H54 (cell line): Measurements from ENCODE around the gene GSG1L2.

Experiments
- DNase-seq: peaks from one replicate; pipeline ENCODE4 v3.0.0; 2011; ENCODE audit warnings: low spot score, mixed read lengths; ENCODE audit not compliant: insufficient read length
- FAIRE-seq: peaks from 3 replicates; lab custom pipeline; 2011; peaks lifted over from hg19 to GRCh38; lab: Jason Lieb, UNC
- POLR2A ChIP-seq: IDR thresholded peaks from 2 replicates; pipeline ENCODE4 v1.6.1; 2011; ENCODE audit warnings: low read depth, mild to moderate bottlenecking, low read length

The GSG1L2 gene

DNA sequence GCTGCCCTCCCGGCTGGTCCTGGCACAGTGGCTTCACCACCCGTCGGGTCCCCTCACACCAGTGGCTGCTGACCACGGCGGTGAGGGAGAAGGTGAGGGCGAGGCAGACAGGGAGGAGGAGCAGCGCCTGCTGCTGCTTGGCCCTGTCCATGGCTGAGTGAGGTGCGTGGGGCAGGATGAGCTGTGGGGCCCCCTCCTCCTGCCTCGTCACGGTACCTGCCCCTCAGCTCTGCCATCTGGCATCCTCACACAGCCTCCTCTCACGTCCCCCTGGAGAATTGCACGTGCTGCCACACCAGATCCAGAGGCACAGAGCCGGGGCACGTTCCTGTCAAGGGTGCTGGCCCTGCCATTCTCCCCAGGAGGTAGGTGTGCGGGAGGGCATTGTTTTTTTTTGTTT, at the start of gene GSG1L2:
GSG1L2 (minus strand) TSS at position 159 of the 400 bp plus-strand sequence; CDS start at position 151, 8 bp downstream.
- no peak for FAIRE-seq
- no peak for DNase-seq

DNA sequence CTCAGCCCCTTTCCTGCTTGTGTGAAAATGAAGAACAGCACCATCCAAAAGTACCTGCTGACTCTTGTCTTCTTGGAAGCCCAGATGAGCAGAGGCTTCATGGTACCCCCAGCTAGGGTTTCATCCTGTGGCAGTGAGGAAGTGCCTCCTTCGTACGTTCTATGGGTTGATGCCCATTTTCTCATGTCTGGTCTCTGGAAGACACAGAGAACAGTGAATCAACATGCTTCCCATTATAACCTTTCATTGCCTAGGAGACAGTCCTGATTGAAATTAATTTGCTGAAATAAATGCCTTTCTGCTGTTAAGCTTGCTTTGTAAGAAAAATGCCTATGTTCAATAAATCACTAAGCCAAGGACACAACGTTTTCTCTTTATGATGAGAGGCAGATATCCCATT, 46.7 kb upstream of the GSG1L2 start:
- DNase-seq (no peak), FAIRE-seq (no peak)
- TF ChIP-seq POLR2A: no peak

More for the DNA sequence above, at the start of gene GSG1L2:
- TF ChIP-seq POLR2A: no peak

DNA sequence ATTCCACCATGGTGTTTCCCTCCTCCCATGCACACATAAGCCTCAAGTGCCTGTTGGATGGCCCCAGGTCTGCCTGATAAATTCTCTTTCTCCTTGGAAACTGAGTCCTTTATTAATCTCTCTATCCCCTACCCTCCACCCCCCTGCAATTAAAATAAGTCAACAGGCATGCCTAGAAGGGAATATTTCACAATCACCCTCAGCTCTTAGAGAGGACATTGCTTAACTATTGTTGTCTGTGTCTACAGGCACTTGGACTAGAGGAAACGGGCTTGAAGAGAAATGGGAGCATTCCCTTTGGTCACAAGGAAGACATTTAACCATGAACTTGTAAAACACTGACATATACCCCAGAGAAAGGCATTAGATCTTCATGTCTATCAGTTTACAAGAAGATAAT, 43.7 kb upstream of the GSG1L2 start:
- TF ChIP-seq POLR2A: no peak
- FAIRE-seq (no peak), DNase-seq (no peak)

DNA sequence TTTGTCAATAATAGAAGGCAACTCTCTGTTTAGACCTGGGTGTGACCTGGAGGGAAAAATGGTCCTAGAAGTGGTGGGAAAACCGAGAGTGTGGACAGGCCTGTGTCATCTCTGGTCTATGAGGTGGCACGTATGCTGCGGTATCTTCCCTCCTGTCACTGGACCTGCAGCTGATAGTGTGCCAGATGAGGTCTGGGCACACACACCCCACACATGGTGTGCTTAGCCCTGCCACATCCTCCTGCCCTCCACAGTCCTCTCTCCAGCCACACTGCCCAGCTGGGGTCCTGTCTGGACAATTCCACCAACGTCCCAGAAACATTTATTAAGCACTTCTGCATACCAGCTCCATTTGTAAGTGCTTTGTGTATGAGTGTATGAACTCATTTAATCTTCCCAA, 41.1 kb upstream of the GSG1L2 start:
- TF ChIP-seq POLR2A: no peak
- DNase-seq (no peak), FAIRE-seq (no peak)

DNA sequence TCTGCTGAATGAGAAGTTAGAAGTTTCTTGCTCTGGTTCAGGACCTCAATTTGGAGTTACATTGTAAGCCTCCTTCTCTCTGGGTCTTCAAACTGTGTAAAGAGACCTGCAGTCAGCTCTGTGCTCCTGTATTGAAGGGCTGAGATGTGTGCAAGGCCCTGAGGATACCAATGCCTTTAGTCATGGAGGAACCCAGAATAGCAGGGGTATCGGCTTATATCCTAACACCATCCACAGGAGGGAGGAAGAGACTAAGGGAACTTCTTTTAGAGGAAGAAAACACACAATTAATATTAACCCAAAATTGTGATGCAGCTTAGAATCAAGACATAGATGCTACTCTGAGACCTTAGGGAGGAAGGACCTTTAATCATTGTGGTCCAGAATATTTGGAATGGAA, 40.3 kb upstream of the GSG1L2 start:
- DNase-seq (no peak), FAIRE-seq (no peak)

DNA sequence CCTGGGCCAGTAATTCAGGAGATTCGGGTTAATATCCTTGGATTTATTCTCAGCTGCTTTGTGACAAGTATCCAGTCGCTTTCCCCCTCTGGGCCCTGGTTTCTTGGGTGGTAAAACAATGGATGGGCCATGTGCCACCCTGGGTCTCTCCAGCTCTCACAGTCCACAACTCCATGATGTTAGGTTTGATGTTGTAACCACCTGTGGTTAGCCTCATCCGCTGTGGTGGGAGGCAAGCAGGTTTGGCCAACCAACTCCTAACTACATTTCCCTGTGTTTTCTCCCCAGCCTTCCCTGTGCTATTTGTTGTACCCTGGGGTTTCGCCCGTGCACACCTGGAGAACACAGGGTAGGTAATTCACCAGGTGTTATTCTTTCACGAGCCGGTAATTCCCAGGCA, 39.0 kb upstream of the GSG1L2 start:
- DNase-seq (no peak), FAIRE-seq (no peak)
- TF ChIP-seq POLR2A: no peak

More for the DNA sequence above, 40.3 kb upstream of the GSG1L2 start:
- no peak for TF ChIP-seq POLR2A

DNA sequence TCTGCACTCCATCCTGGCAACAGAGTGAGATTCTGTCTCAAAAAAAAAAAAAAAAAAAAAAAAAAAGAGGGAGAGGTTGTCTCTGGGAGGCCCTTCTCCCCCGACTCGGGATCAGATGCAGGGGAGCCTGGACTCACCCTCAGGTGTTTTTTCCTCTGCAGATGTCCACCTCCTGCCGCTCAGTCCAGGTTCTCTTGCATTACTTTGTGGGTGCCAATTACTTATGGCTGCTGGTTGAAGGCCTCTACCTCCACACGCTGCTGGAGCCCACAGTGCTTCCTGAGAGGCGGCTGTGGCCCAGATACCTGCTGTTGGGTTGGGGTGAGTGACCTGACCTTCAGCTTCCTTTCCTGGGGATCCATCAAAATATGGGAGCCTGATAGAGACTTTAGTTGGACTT, 37.9 kb upstream of the GSG1L2 start:
- DNase-seq (no peak), FAIRE-seq (no peak)
- TF ChIP-seq POLR2A: no peak

DNA sequence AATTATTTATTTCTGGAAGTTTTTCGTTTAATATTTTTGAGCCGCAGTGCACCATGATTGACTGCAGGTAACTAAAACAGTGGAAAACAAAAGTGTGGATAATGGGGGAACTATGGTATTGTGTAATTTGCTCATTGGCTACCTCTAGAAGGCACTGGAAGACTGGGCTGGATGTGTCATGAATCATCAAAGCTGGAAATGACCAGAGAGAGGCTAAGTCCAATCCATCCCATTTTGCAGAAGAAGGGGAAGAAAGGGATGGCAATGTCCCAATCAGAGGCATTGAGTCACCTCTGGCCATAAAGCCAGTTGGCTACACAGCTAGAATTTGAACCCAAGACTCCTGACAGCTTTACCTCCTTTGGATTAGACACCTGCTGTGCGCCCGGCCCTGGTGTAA, 33.2 kb upstream of the GSG1L2 start:
- FAIRE-seq: no peak
- no peak for TF ChIP-seq POLR2A
- no peak for DNase-seq

DNA sequence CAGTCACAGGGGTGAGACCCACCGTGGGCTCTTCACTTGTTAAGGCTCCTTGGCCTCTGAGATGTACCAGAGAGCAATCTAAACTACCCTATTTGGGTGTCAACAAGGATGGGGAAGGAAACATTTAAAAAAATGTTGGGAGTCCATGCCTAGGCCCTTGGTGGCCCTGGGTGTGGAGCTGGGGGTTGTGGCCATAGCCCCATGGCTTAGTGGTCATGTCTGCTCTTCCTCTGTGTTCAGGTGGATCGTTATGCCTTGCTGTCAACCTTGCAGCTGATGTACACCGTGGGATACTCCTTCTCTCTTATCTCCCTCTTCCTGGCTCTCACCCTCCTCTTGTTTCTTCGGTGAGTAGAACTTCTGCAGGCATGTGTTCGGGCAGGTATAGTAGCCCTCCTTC, 32.4 kb upstream of the GSG1L2 start:
- FAIRE-seq (no peak), DNase-seq (no peak)
- TF ChIP-seq POLR2A: no peak

DNA sequence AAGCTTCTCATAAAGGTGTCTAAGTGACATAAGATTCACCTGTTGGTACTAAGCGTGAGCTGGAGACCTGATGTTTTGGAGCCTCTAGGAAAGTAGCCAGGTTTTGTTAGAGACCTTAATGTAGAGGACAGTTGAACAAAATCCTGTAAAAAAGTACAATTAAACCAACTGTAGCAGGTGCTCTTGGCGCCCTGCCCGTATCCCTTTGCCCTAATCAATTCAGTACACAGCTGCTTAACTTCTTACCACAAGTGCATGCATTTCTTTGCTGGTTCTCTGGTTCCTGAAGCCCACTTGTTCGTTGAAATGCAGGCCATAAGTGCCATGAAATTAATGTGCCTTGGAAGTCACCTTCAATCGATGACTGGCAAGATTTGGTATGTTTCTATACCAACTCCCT, 28.3 kb upstream of the GSG1L2 start:
- FAIRE-seq (no peak), DNase-seq (no peak)
- TF ChIP-seq POLR2A: no peak

DNA sequence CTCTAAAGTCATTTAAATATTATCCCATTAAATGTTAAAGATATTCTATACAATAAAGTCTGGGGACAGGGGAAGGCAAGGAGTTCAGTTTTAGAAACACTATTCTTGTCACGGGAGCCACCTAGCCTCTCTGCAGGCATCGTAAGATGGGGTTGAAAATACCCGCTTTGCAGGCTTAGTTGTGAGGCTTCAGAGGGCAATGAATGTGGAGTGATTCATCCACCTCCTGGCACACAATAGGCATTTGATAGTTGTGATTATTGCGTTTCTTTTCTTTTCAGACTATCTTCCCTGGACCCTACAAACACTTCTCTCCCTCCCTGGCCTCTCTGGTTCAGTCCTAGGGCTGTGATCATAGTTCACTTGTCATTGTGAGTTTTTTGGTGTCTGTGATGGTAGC, 23.4 kb upstream of the GSG1L2 start:
- no peak for DNase-seq
- no peak for TF ChIP-seq POLR2A
- FAIRE-seq: no peak

DNA sequence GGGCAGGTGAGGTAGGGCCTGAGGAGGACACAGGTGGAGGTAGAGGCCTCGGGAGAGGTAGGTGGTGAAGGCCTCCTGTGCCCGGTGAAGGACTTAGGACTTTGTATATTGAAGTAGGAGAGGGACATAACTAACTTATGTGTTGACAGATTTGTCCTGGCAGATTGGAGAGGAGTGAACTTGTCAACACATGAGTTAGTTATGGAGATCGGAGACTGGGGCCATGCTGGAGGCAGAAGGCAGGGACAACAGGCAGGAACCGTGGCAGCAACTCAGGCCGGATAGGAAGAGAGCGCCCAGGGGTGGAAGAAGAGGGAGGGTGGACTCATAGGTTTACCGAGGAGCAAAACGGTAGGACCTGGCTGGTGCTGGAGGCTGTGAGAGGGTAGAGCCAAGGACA, 22.3 kb upstream of the GSG1L2 start:
- FAIRE-seq: no peak
- DNase-seq: no peak
- no peak for TF ChIP-seq POLR2A

DNA sequence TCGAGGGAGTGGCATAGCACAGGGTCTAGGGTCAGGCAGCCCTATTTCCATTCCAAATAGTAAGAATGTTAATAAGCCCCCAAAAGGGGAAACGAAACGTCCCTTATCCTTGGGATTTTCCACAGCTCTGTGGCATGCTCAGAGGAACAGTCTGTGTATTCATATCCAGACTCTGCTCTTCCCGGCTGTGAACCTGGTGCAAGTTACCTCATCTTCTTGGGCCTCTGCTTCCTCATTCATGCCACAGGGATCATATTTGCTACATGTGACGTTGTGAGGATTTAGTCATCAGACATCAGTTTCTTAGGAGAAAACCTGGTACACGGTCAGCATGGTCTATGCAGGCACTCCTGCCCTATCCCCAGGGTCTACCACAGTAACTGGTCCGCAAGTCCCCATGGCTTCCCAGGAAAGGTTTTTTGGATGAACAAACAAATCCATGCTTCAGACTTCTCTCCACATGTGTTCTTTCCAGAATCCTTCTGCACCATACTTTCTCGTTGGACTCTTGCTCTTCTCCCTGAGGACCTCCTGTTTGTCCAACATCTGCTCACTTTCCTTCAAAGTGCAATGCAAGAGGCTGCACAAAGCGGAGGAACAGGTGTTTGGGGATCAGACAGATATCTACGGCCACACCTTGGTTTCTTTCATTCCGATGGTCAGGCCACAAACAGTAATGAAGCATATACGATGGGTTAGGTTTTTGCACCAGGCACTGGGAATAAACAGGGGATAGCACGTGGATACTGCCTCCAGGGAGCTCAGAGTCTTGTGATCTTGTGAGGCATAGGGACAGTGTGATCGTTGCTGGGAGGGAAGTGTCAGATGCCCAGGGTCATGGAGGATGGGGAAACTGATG, 21.5 kb upstream of the GSG1L2 start:
- DNase-seq (no peak), FAIRE-seq (no peak)
- TF ChIP-seq POLR2A: no peak

DNA sequence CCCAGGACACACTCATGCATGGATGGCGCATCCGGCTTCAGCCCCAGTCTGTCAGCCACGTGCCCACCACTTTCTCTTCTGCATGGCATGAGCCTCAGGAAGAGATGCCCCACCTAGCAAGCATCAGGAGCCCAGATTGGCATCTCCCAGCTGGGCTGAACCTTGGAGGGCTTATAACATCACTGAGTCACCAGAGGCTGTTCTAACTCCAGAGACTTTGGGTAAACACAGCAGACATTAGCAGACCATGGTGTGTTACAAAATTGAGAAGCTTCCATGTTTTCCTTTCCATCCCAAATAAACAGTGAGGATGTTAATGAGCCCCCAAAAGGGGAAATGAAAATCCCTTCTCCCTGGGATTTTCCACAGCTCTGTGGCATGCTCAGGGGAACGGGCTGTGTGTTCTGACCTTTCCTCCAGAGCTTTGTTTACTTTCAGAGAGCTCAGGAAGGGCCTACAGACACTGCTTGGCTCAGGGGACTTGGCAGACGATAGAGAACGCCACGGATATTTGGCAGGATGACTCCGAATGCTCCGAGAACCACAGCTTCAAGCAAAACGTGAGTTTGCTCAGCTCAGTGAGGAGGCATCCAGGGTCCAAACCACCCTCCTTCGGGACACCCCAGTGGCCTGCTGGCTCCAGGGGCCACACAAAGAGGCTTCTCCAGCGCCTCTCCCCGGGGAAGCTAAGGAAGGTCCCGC, 20.3 kb upstream of the GSG1L2 start:
- DNase-seq (no peak), FAIRE-seq (no peak)
- TF ChIP-seq POLR2A: no peak

DNA sequence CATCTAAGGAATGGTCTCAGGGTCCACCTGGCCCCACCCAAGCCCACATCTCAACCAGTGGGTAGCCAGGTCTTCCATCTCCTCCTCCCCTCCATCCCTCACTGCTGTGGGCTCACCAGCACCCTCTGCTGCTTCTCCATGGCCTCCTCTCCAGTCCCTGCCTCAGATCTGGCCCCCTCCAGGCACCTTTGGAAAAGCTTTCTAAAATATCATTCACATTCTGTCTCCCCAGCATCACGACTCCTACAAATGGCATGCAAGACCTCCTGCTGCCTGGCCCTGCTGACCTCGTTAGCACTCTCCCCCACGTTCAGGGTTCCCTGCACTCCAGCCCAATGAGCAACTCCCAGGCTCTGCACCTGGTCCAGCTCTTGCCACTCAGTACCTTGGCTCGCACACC, 17.6 kb upstream of the GSG1L2 start:
- no peak for FAIRE-seq
- no peak for TF ChIP-seq POLR2A
- DNase-seq: no peak
